SU-DHL-6 (cell line): ENCODE data around the gene OR2A1.
"Not testable (repeated sequence)": the region's sequence is repeated elsewhere in the genome, so short reads cannot be mapped to it uniquely, and the experiment has no call there.

Source experiments
- CTCF ChIP-seq: fragments of 200-600 bp; sonication (generic); IDR thresholded peaks from one replicate; pipeline ENCODE4 v1.5.1; 2017; ENCODE audit warnings: antibody characterized with exemption, mild to moderate bottlenecking, low read length, moderate library complexity; ENCODE audit not compliant: insufficient read depth, poor library complexity, severe bottlenecking
- EZH2phosphoT487 ChIP-seq: fragments of 200-600 bp; sonication (generic), shearing (Covaris generic); conservative IDR thresholded peaks from 2 replicates; pipeline ENCODE4 v1.6.1; 2018; ENCODE audit warnings: mild to moderate bottlenecking, antibody characterized with exemption, low read length, moderate library complexity, mixed read lengths

GRCh38 chr7:144302578-144303303 lies 9.5 kb upstream of the OR2A1 start:
- not testable (repeated sequence) for TF ChIP-seq CTCF, EZH2phosphoT487
